MM.1S (cell line): ENCODE measurements around the gene MARK3.

Experiments
- DNase-seq: peaks from one replicate; pipeline ENCODE4 v3.0.0-alpha.2; 2015
- H2AFZ ChIP-seq: fragments of 300-600 bp; sonication (generic); 2 replicates; pipeline ENCODE4 v1.6.0; 2016; ENCODE audit warnings: antibody characterized with exemption, low read length
- H3F3A ChIP-seq: fragments of 300-600 bp; sonication (generic); 2 replicates; pipeline ENCODE4 v1.6.1; 2016; ENCODE audit warnings: mild to moderate bottlenecking, antibody characterized with exemption, low read length, moderate library complexity, mixed read lengths; ENCODE audit not compliant: insufficient read depth
- H3K27ac ChIP-seq: fragments of 300-600 bp; sonication (generic); 2 replicates; pipeline ENCODE4 v1.5.1; 2016; ENCODE audit warnings: mild to moderate bottlenecking, low read length
- H3K27me3 ChIP-seq: fragments of 300-600 bp; sonication (generic); replicated peaks from 2 replicates; pipeline ENCODE4 v1.6.0; 2016; ENCODE audit warnings: low read length; ENCODE audit not compliant: insufficient read depth
- H3K36me3 ChIP-seq: fragments of 300-600 bp; sonication (generic); replicated peaks from 2 replicates; pipeline ENCODE4 v1.6.1; 2016; ENCODE audit warnings: mild to moderate bottlenecking, low read length, mixed read lengths; ENCODE audit not compliant: insufficient read depth
- H3K4me1 ChIP-seq: fragments of 300-600 bp; sonication (generic); 2 replicates; pipeline ENCODE4 v1.6.1; 2016; ENCODE audit warnings: low read length, mixed read lengths
- H3K4me2 ChIP-seq: fragments of 300-600 bp; sonication (generic); 2 replicates; pipeline ENCODE4 v1.6.0; 2016; ENCODE audit warnings: low read depth, low read length
- H3K4me3 ChIP-seq: fragments of 300-600 bp; sonication (generic); 2 replicates; pipeline ENCODE4 v1.5.1; 2016; ENCODE audit warnings: low read length, mixed read lengths
- H3K79me2 ChIP-seq: fragments of 300-600 bp; sonication (generic); 2 replicates; pipeline ENCODE4 v1.6.1; 2016; ENCODE audit warnings: mixed run types, low read length, mixed read lengths
- H3K9ac ChIP-seq: fragments of 300-600 bp; sonication (generic); 2 replicates; pipeline ENCODE4 v1.6.1; 2016; ENCODE audit warnings: low read length, mixed read lengths
- H3K9me2 ChIP-seq: fragments of 300-600 bp; sonication (generic); replicated peaks from 2 replicates; pipeline ENCODE4 v1.6.1; 2016; ENCODE audit warnings: mild to moderate bottlenecking, low read length, mixed read lengths; ENCODE audit not compliant: insufficient read depth
- H3K9me3 ChIP-seq: fragments of 300-600 bp; sonication (generic); replicated peaks from 2 replicates; pipeline ENCODE4 v1.6.1; 2016; ENCODE audit warnings: mild to moderate bottlenecking, low read length, mixed read lengths; ENCODE audit not compliant: insufficient read depth
- H4K20me1 ChIP-seq: fragments of 300-600 bp; sonication (generic); 2 replicates; pipeline ENCODE4 v1.6.1; 2016; ENCODE audit warnings: mild to moderate bottlenecking, low read length, moderate library complexity, mixed read lengths; ENCODE audit not compliant: insufficient read depth
- EZH2 ChIP-seq: fragments of 300-600 bp; sonication (generic); optimal IDR thresholded peaks from 2 replicates; pipeline ENCODE3; 2017; ENCODE audit warnings: low read depth, mild to moderate bottlenecking, antibody characterized with exemption, low read length, mixed read lengths
- EZH2phosphoT487 ChIP-seq: fragments of 300-600 bp; sonication (generic); IDR thresholded peaks from 2 replicates; pipeline ENCODE4 v1.6.1; 2018; ENCODE audit warnings: antibody characterized with exemption, low read length
- TF ChIP-seq, protein P1 (sequence below): fragments of 300-600 bp; sonication (generic); IDR thresholded peaks from 2 replicates; pipeline ENCODE4 v1.5.1; 2016; ENCODE audit warnings: antibody characterized with exemption, low read length, mixed read lengths

The MARK3 gene

GRCh38 chr14:103476631-103477030 is 91.4 kb downstream of the MARK3 start:
- peaks cover 16% of the 10 kb centered on the region for H3F3A ChIP-seq
- H3K4me1 ChIP-seq = peaks cover 18% of the 10 kb centered on the region
- H3K9me2 ChIP-seq = no peaks in the 10 kb centered on the region
- no peak overlapping the region for H3K4me2 ChIP-seq
- no peak overlapping the region for H3K27ac ChIP-seq
- no peak overlapping the region for H3K9ac ChIP-seq
- H2AFZ ChIP-seq = no peak overlapping the region
- H3K27me3 ChIP-seq = no peaks in the 10 kb centered on the region
- no peaks in the 10 kb centered on the region for H3K36me3 ChIP-seq
- no peaks in the 10 kb centered on the region for H3K79me2 ChIP-seq
- H4K20me1 ChIP-seq = no peaks in the 10 kb centered on the region
- H3K4me3 ChIP-seq = no peak overlapping the region
- H3K9me3 ChIP-seq = no peaks in the 10 kb centered on the region
- no peak for TF ChIP-seq EZH2
- no peak for DNase-seq

DNA sequence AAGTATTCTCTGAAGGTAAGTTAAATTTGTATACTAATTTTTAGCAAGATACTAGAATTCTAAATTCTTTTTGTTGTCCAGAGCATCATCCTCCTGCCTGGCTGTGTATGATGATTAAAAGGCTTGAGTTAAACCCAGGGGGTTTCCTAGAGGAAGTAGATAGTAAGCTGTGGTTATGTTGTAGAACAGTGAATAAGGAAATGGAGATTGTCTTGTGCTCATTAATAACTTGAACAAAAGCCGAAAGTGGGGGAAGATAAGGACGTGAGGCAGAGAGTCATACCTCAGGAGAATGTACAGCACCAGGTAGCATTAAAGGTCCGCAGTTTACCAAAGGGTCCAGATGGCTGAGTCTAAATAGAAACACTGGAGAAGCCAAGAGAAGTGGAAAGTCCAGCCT is 95.4 kb downstream of the MARK3 start:
- Histone ChIP-seq H4K20me1 (no peaks in the 10 kb centered on the region), H3K4me1 (peaks cover 18% of the 10 kb centered on the region), H3K79me2 (no peaks in the 10 kb centered on the region), H3K9me2 (no peaks in the 10 kb centered on the region), H3K27me3 (no peaks in the 10 kb centered on the region), H3K9ac (peak overlapping the region; percentile 21; the same call in 1 of the 2 replicates), H3K36me3 (no peaks in the 10 kb centered on the region), H2AFZ (no peak overlapping the region), H3K9me3 (no peaks in the 10 kb centered on the region), H3K4me3 (no peak overlapping the region), H3K27ac (peak overlapping the region; percentile 74; the same call in 1 of the 2 replicates), H3F3A (peaks cover 16% of the 10 kb centered on the region), H3K4me2 (peak overlapping the region; percentile 50; the same call in 1 of the 2 replicates)
- peak; percentile 67 for DNase-seq
- TF ChIP-seq EZH2 = no peak
- TF ChIP-seq, protein P1, sequence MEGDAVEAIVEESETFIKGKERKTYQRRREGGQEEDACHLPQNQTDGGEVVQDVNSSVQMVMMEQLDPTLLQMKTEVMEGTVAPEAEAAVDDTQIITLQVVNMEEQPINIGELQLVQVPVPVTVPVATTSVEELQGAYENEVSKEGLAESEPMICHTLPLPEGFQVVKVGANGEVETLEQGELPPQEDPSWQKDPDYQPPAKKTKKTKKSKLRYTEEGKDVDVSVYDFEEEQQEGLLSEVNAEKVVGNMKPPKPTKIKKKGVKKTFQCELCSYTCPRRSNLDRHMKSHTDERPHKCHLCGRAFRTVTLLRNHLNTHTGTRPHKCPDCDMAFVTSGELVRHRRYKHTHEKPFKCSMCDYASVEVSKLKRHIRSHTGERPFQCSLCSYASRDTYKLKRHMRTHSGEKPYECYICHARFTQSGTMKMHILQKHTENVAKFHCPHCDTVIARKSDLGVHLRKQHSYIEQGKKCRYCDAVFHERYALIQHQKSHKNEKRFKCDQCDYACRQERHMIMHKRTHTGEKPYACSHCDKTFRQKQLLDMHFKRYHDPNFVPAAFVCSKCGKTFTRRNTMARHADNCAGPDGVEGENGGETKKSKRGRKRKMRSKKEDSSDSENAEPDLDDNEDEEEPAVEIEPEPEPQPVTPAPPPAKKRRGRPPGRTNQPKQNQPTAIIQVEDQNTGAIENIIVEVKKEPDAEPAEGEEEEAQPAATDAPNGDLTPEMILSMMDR = no peak
- no peak for TF ChIP-seq EZH2phosphoT487

DNA sequence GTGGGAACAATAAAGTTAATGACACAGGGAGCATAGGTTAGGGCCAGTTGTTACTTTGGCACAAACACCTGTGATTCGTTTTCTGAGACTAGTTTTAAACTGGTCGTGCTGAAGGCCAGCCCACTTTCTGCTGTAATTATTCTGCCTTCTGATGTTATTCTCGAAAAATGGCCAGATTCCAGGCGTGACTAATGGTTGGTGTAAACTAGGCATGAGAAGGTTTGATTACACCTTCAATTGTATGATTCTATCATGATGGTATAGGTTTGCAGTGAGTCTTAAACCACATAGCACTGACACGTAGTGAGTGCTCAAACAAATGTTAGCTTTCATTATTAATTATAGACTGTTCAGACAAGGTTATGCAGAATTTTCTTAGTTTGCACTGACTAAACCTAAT is 98.4 kb downstream of the MARK3 start:
- no peak overlapping the region for H2AFZ ChIP-seq
- TF ChIP-seq EZH2 (no peak), EZH2phosphoT487 (no peak)
- TF ChIP-seq, protein P1 = no peak
- no peaks in the 10 kb centered on the region for H3K9me3 ChIP-seq
- no peaks in the 10 kb centered on the region for H3K9me2 ChIP-seq
- H3K27ac ChIP-seq = no peak overlapping the region
- peaks cover 16% of the 10 kb centered on the region for H3F3A ChIP-seq
- H3K4me3 ChIP-seq = no peak overlapping the region
- no peak overlapping the region for H3K4me2 ChIP-seq
- H3K36me3 ChIP-seq = no peaks in the 10 kb centered on the region
- no peak for DNase-seq
- no peak overlapping the region for H3K9ac ChIP-seq
- no peaks in the 10 kb centered on the region for H3K79me2 ChIP-seq
- no peaks in the 10 kb centered on the region for H3K27me3 ChIP-seq
- H3K4me1 ChIP-seq = peaks cover 18% of the 10 kb centered on the region
- no peaks in the 10 kb centered on the region for H4K20me1 ChIP-seq

DNA sequence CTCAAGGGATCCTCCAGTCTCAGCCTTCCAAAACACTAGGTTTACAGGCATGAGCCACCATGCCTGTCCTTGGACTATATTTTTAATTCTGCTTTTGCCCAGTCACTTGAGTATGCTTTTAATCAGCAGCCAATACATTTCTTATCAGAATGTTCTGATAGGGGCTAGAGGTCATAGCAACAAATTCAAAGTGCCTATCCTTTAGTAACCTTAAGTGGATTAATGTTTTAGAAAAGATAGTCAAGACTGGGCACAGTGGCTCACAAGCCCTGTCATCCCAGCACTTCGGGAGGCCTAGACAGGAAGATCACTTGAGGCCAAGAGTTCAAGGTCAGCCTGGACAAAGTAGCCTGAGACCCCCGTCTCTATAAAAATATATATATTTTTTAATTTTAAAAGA is 100.3 kb downstream of the MARK3 start:
- no peaks in the 10 kb centered on the region for H3K27me3 ChIP-seq
- peaks cover 9% of the 10 kb centered on the region for H3K4me1 ChIP-seq
- no peaks in the 10 kb centered on the region for H3K36me3 ChIP-seq
- H3K79me2 ChIP-seq = no peaks in the 10 kb centered on the region
- no peak for DNase-seq
- H3K4me2 ChIP-seq = no peak overlapping the region
- H3K9me3 ChIP-seq = no peaks in the 10 kb centered on the region
- peaks cover 6% of the 10 kb centered on the region for H3F3A ChIP-seq
- H4K20me1 ChIP-seq = no peaks in the 10 kb centered on the region
- H3K27ac ChIP-seq = no peak overlapping the region
- H3K9ac ChIP-seq = no peak overlapping the region
- H2AFZ ChIP-seq = no peak overlapping the region
- no peaks in the 10 kb centered on the region for H3K9me2 ChIP-seq
- no peak for TF ChIP-seq EZH2
- TF ChIP-seq, protein P1 = no peak
- TF ChIP-seq EZH2phosphoT487 = no peak
- H3K4me3 ChIP-seq = no peak overlapping the region
